HG03135 (cell line): ENCODE measurements around the gene SS18.

Experiments used
- ATAC-seq: cut with Tn5 transposase; IDR thresholded peaks from one replicate; pipeline ENCODE4 v1.9.1; 2021; ENCODE audit warnings: mild to moderate bottlenecking, moderate library complexity; ENCODE audit not compliant: unreplicated experiment

Gene SS18

GRCh38 chr18:26073758-26074157 is 16.7 kb downstream of the SS18 start:
- ATAC-seq: no peak

GRCh38 chr18:26071725-26072124 is 18.7 kb downstream of the SS18 start:
- no peak for ATAC-seq

- ATAC-seq: no peak
Measured at GRCh38 chr18:26071020-26071419, 19.4 kb downstream of the SS18 start.

GRCh38 chr18:26059357-26059756 is 31.1 kb downstream of the SS18 start:
- no peak for ATAC-seq

GRCh38 chr18:26057344-26057773 is 33.1 kb downstream of the SS18 start:
- ATAC-seq: no peak

GRCh38 chr18:26056291-26056690 is 34.1 kb downstream of the SS18 start:
- no peak for ATAC-seq

- no peak for ATAC-seq
Measured at GRCh38 chr18:26052505-26052904, 37.9 kb downstream of the SS18 start.

- no peak for ATAC-seq
Measured at GRCh38 chr18:26051843-26052242, 38.6 kb downstream of the SS18 start.

- ATAC-seq: no peak
Measured at GRCh38 chr18:26046419-26047077, 43.9 kb downstream of the SS18 start.

- no peak for ATAC-seq
Measured at GRCh38 chr18:26044807-26045206, 45.6 kb downstream of the SS18 start.

GRCh38 chr18:26040051-26040656 is 50.3 kb downstream of the SS18 start:
- ATAC-seq: no peak

GRCh38 chr18:26039203-26039602 is 51.2 kb downstream of the SS18 start:
- no peak for ATAC-seq

GRCh38 chr18:26036635-26037034 is 53.8 kb downstream of the SS18 start:
- no peak for ATAC-seq

GRCh38 chr18:26034850-26035497 is 55.4 kb downstream of the SS18 start:
- ATAC-seq: no peak

GRCh38 chr18:26022585-26022984 is 67.8 kb downstream of the SS18 start:
- no peak for ATAC-seq

- ATAC-seq: no peak
Measured at GRCh38 chr18:26021061-26021754, 69.2 kb downstream of the SS18 start.

- ATAC-seq: no peak
Measured at GRCh38 chr18:26017929-26018328, 72.5 kb downstream of the SS18 start.

GRCh38 chr18:26014462-26014861 is 76.0 kb downstream of the SS18 start:
- no peak for ATAC-seq

GRCh38 chr18:26008619-26009018 is 81.8 kb downstream of the SS18 start:
- no peak for ATAC-seq

- ATAC-seq: no peak
Measured at GRCh38 chr18:26008096-26008495, 82.3 kb downstream of the SS18 start.

GRCh38 chr18:26005950-26006349 is 84.5 kb downstream of the SS18 start:
- no peak for ATAC-seq

- no peak for ATAC-seq
Measured at GRCh38 chr18:26004832-26005231, 85.6 kb downstream of the SS18 start.
